Astrocyte of the cerebellum (primary cell): Measurements from ENCODE around the gene MFSD6.

Experiments used
- DNase-seq: peaks from one replicate; pipeline ENCODE4 v3.0.0-alpha.2; 2011; ENCODE audit warnings: low read depth
- H3K4me3 ChIP-seq: 2 replicates; pipeline ENCODE4 v1.5.1; 2011; ENCODE audit warnings: mild to moderate bottlenecking, low read depth, low read length, moderate library complexity
- in situ Hi-C: cut with HindIII; loops from 2 replicates; pipeline ENCODE4 v1.10.0; 2017; ENCODE audit warnings: low sequenced_read_pairs
- TF ChIP-seq, protein P1 (sequence below): IDR thresholded peaks from 2 replicates; pipeline ENCODE4 v1.5.1; 2012; ENCODE audit warnings: low read length, low read depth, moderate library complexity, mild to moderate bottlenecking; ENCODE audit errors: missing control alignments

The MFSD6 gene

GRCh38 chr2:190497428-190497827 is 89.3 kb downstream of the MFSD6 start:
- TF ChIP-seq, protein P1, sequence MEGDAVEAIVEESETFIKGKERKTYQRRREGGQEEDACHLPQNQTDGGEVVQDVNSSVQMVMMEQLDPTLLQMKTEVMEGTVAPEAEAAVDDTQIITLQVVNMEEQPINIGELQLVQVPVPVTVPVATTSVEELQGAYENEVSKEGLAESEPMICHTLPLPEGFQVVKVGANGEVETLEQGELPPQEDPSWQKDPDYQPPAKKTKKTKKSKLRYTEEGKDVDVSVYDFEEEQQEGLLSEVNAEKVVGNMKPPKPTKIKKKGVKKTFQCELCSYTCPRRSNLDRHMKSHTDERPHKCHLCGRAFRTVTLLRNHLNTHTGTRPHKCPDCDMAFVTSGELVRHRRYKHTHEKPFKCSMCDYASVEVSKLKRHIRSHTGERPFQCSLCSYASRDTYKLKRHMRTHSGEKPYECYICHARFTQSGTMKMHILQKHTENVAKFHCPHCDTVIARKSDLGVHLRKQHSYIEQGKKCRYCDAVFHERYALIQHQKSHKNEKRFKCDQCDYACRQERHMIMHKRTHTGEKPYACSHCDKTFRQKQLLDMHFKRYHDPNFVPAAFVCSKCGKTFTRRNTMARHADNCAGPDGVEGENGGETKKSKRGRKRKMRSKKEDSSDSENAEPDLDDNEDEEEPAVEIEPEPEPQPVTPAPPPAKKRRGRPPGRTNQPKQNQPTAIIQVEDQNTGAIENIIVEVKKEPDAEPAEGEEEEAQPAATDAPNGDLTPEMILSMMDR, result no peak
- in situ Hi-C loops, result no loop called here
- no peak for DNase-seq
- no peak overlapping the region for H3K4me3 ChIP-seq

DNA sequence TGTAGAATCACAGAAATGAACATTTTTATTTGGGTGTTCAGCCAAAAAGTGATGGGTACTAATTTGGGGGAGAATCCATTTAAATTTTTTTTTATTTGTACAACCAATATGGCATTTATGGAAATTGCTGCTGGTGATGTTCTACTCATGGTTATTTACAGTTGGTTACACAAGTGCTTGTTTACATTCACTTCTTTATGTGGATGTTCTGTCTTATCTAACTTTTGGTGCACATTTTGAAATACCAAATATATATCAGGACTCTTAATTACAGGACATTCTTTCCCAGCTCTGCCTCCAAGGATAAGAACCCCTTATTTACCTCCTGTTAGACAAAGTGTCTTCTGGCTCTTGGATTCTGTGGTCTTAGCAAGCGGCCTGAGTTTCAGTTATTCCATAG is 91.1 kb downstream of the MFSD6 start:
- in situ Hi-C loops, result no loop called here
- H3K4me3 ChIP-seq, result no peak overlapping the region
- no peak for DNase-seq
- TF ChIP-seq, protein P1, result no peak

- TF ChIP-seq, protein P1, result no peak
- in situ Hi-C loops, result loop anchor here (25.0 kb wide), 1 partner anchor 413 kb away; no protein-coding TSS in a partner anchor
- H3K4me3 ChIP-seq, result no peak overlapping the region
- no peak for DNase-seq
Observed at GRCh38 chr2:190500054-190500502, 91.9 kb downstream of the MFSD6 start.

DNA sequence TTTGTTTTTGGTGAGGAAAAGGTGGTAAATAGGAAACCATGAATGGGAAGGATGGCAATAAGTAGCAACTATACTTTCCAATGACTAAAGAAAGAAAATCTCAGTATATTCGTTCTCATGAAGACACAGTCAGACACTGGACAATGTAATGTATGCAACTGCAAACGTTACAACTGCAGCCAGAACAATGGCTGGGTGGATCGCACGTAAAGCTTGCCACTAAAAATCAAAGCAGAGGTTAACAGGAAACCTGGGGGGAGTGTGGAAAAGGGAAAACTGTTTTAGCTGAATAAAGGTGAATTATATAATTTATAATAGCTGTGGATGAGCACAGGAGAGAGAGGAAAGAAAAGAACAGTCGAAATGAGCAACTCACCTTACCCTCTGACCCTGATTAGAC is 93.1 kb downstream of the MFSD6 start:
- DNase-seq, result no peak
- no peak overlapping the region for H3K4me3 ChIP-seq
- TF ChIP-seq, protein P1, result no peak
- in situ Hi-C loops, result loop anchor here (25.0 kb wide), 1 partner anchor 414 kb away; no protein-coding TSS in a partner anchor

DNA sequence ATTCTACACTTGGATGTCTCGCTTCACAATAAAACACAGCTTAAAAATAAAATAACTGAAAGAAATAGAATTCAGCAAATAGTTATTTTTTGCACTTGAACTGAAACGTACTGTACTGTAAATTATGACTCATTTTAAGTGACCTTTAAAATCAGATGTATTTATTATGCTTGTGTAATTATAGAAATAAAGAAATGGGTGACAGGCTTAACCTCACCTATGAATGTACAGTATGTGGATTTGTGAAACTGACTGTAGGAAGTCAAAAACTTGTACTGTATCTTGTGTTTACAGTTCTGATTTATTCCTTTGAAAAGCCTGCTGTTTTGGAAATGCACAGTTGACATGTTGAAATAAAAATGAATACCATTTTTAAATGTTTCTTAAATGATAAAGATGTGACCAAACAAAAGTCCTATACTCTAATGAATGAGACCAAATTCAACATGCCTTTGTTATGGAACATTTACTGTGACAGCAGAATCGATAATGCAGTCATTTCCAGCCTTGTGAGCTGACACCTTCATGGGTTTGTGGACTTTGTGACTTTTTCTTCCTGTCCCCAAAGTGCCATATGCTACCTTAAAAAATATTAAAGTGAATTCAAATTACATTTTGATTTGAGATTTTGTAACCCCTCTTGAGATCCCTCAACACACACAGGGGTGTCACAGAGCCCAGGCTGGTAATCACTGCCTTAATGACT is 93.7 kb downstream of the MFSD6 start:
- DNase-seq, result no peak
- in situ Hi-C loops, result loop anchor here (25.0 kb wide), 1 partner anchor 415 kb away; no protein-coding TSS in a partner anchor
- TF ChIP-seq, protein P1, result no peak
- H3K4me3 ChIP-seq, result no peak overlapping the region

GRCh38 chr2:190503088-190503487 is 94.9 kb downstream of the MFSD6 start:
- in situ Hi-C loops, result loop anchor here (25.0 kb wide), 1 partner anchor 416 kb away; no protein-coding TSS in a partner anchor
- TF ChIP-seq, protein P1, result no peak
- no peak overlapping the region for H3K4me3 ChIP-seq
- DNase-seq, result no peak
